WTC11 (cell line): Measurements from ENCODE around the gene WDSUB1. TPM values are rescaled to one million over a fixed set of nuclear protein-coding genes. Genes with fewer than 3 reads are reported as not detected.

Experiments
- ATAC-seq: fragments of 200-7000 bp; cut with Tn5 transposase; 2 replicates; pipeline ENCODE4 v1.10.0; 2021; ENCODE audit warnings: mild to moderate bottlenecking, moderate library complexity
- CTCF ChIA-PET: fragments of 300-600 bp; sonication (Branson Sonifier 250); formaldehyde crosslinking; loops from one replicate; lab custom pipeline; 2021; ENCODE audit warnings: antibody characterized with exemption; lab: Charles Lee
- POLR2A ChIA-PET: fragments of 350-600 bp; sonication (Branson Sonifier 250); formaldehyde crosslinking; loops from one replicate; lab custom pipeline; 2021; ENCODE audit warnings: antibody characterized with exemption; lab: Charles Lee
- DNase-seq: peaks from one replicate; pipeline ENCODE4 v3.0.0; 2021; ENCODE audit warnings: low spot score
- H3K27ac Mint-ChIP-seq: 2 replicates; pipeline ENCODE4 v1.8.0; 2021; ENCODE audit warnings: mixed read lengths
- H3K27me3 Mint-ChIP-seq: 2 replicates; pipeline ENCODE4 v1.8.0; 2021; ENCODE audit warnings: low read depth, mild to moderate bottlenecking, moderate library complexity, mixed read lengths
- H3K36me3 Mint-ChIP-seq: 2 replicates; pipeline ENCODE4 v1.8.0; 2021; ENCODE audit warnings: mixed read lengths
- H3K4me1 Mint-ChIP-seq: 2 replicates; pipeline ENCODE4 v1.8.0; 2022; ENCODE audit warnings: mixed read lengths
- H3K4me3 Mint-ChIP-seq: 2 replicates; pipeline ENCODE4 v1.8.0; 2021; ENCODE audit warnings: mild to moderate bottlenecking, moderate library complexity, mixed read lengths
- H3K9me3 Mint-ChIP-seq: 2 replicates; pipeline ENCODE4 v1.8.0; 2021; ENCODE audit warnings: mixed read lengths
- CREB1 ChIP-seq: sonication (generic); formaldehyde crosslinking; IDR thresholded peaks from 2 replicates; pipeline ENCODE4 v1.8.0; 2023; ENCODE audit warnings: mild to moderate bottlenecking, missing genetic modification reagents
- ELF4 ChIP-seq: sonication (generic); formaldehyde crosslinking; IDR thresholded peaks from 2 replicates; pipeline ENCODE4 v1.8.1; 2022; ENCODE audit warnings: low read depth, mild to moderate bottlenecking, moderate library complexity, missing genetic modification reagents
- ETV6 ChIP-seq: sonication (generic); formaldehyde crosslinking; IDR thresholded peaks from 2 replicates; pipeline ENCODE4 v1.8.1; 2022; ENCODE audit warnings: mild to moderate bottlenecking, missing genetic modification reagents
- FOXJ3 ChIP-seq: sonication (generic); formaldehyde crosslinking; IDR thresholded peaks from 2 replicates; pipeline ENCODE4 v1.9.0; 2021; ENCODE audit warnings: missing genetic modification reagents, mild to moderate bottlenecking, borderline replicate concordance
- FOXK1 ChIP-seq: sonication (generic); formaldehyde crosslinking; IDR thresholded peaks from 2 replicates; pipeline ENCODE4 v1.8.0; 2022; ENCODE audit warnings: mild to moderate bottlenecking, moderate library complexity, missing genetic modification reagents
- GABPB1 ChIP-seq: sonication (generic); formaldehyde crosslinking; IDR thresholded peaks from 2 replicates; pipeline ENCODE4 v1.8.1; 2023; ENCODE audit warnings: mild to moderate bottlenecking, missing genetic modification reagents
- HMGA2 ChIP-seq: fragments of 250-450 bp; sonication (Bioruptor Pico); IDR thresholded peaks from 2 replicates; pipeline ENCODE4 v1.4.0; 2021; ENCODE audit warnings: mild to moderate bottlenecking, moderate library complexity
- IRF2 ChIP-seq: sonication (generic); formaldehyde crosslinking; IDR thresholded peaks from 2 replicates; pipeline ENCODE4 v1.8.0; 2022; ENCODE audit warnings: low read depth, missing genetic modification reagents, borderline replicate concordance
- JUN ChIP-seq: sonication (generic); formaldehyde crosslinking; IDR thresholded peaks from 2 replicates; pipeline ENCODE4 v1.8.0; 2023; ENCODE audit warnings: mild to moderate bottlenecking, missing genetic modification reagents
- KAT7 ChIP-seq: sonication (generic); formaldehyde crosslinking; IDR thresholded peaks from 2 replicates; pipeline ENCODE4 v1.8.1; 2023; ENCODE audit warnings: missing genetic modification reagents, mild to moderate bottlenecking, borderline replicate concordance
- MYBL2 ChIP-seq: sonication (generic); formaldehyde crosslinking; IDR thresholded peaks from 2 replicates; pipeline ENCODE4 v1.8.1; 2023; ENCODE audit warnings: mild to moderate bottlenecking, moderate library complexity, missing genetic modification reagents
- NFATC4 ChIP-seq: fragments of 250-450 bp; sonication (Bioruptor Pico); IDR thresholded peaks from 2 replicates; pipeline ENCODE4 v1.9.0; 2021; ENCODE audit warnings: mild to moderate bottlenecking
- SMAD4 ChIP-seq: sonication (generic); formaldehyde crosslinking; IDR thresholded peaks from 2 replicates; pipeline ENCODE4 v1.8.0; 2022; ENCODE audit warnings: mild to moderate bottlenecking, missing genetic modification reagents
- ZBTB21 ChIP-seq: sonication (generic); formaldehyde crosslinking; IDR thresholded peaks from 2 replicates; pipeline ENCODE4 v1.8.1; 2023; ENCODE audit warnings: mild to moderate bottlenecking, missing genetic modification reagents, borderline replicate concordance
- ZNF396 ChIP-seq: fragments of 250-450 bp; sonication (Bioruptor Pico); IDR thresholded peaks from 2 replicates; pipeline ENCODE4 v1.8.0; 2021; ENCODE audit warnings: mild to moderate bottlenecking, moderate library complexity, borderline replicate concordance
- ZNF671 ChIP-seq: fragments of 250-450 bp; sonication (Bioruptor Pico); IDR thresholded peaks from 2 replicates; pipeline ENCODE4 v1.8.0; 2021; ENCODE audit warnings: mild to moderate bottlenecking
- total RNA-seq: library from RNA; stranded (reverse); gene quantifications from 3 replicates; pipeline ENCODE4 v1.2.3, GENCODE V29; 2021
- TF ChIP-seq, protein P1 (sequence below): sonication (generic); formaldehyde crosslinking; IDR thresholded peaks from 2 replicates; pipeline ENCODE4 v1.8.0; 2023; ENCODE audit warnings: mild to moderate bottlenecking, missing genetic modification reagents
- TF ChIP-seq, protein P2 (sequence below): fragments of 250-450 bp; sonication (Bioruptor Pico); conservative IDR thresholded peaks from 2 replicates; pipeline ENCODE4 v1.9.0; 2021; ENCODE audit warnings: mild to moderate bottlenecking
- TF ChIP-seq, protein P3 (sequence below): sonication (generic); formaldehyde crosslinking; IDR thresholded peaks from 2 replicates; pipeline ENCODE4 v1.8.0; 2023; ENCODE audit warnings: missing genetic modification reagents, mild to moderate bottlenecking, borderline replicate concordance
- TF ChIP-seq, protein P4 (sequence below): sonication (generic); formaldehyde crosslinking; IDR thresholded peaks from 2 replicates; pipeline ENCODE4 v1.8.1; 2023; ENCODE audit warnings: mild to moderate bottlenecking, missing genetic modification reagents

Gene WDSUB1
- total RNA-seq, 1 experiment from 2014 or later, result 5.8 TPM

DNA sequence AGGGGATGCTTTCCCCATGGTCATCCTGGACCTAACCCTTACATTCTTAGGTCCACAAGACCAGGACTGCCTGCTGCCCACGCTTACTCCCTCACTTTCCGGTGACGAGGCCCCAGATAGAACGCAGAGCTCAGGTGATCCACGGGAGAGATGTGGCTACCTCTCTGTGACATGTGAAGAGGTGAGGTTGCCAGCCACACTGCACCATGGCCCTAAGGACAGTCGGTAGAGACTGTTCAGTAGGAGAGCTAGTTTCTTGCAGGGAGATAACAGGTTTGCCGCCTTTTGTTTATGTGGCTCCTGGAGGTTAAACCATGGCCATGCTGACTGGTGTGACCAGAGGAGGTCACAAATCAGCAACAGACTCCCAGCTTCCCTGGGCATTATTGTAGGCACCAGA, 71.4 kb downstream of the WDSUB1 start:
- DNase-seq, result no peak
- Mint-ChIP-seq H3K4me3 (no peak overlapping the region), H3K36me3 (peaks cover 2% of the 10 kb centered on the region; the same call in 1 of the 2 replicates), H3K4me1 (peaks cover 18% of the 10 kb centered on the region), H3K27ac (no peak overlapping the region), H3K27me3 (peaks cover 66% of the 10 kb centered on the region), H3K9me3 (no peaks in the 10 kb centered on the region)
- CTCF ChIA-PET, result interaction anchor here (1.1 to 1.5 kb wide), 2 partner anchors 74 to 541 kb away, joined by 3 read pairs; no protein-coding TSS in a partner anchor
- no peak for ATAC-seq
- TF ChIP-seq, protein P1, sequence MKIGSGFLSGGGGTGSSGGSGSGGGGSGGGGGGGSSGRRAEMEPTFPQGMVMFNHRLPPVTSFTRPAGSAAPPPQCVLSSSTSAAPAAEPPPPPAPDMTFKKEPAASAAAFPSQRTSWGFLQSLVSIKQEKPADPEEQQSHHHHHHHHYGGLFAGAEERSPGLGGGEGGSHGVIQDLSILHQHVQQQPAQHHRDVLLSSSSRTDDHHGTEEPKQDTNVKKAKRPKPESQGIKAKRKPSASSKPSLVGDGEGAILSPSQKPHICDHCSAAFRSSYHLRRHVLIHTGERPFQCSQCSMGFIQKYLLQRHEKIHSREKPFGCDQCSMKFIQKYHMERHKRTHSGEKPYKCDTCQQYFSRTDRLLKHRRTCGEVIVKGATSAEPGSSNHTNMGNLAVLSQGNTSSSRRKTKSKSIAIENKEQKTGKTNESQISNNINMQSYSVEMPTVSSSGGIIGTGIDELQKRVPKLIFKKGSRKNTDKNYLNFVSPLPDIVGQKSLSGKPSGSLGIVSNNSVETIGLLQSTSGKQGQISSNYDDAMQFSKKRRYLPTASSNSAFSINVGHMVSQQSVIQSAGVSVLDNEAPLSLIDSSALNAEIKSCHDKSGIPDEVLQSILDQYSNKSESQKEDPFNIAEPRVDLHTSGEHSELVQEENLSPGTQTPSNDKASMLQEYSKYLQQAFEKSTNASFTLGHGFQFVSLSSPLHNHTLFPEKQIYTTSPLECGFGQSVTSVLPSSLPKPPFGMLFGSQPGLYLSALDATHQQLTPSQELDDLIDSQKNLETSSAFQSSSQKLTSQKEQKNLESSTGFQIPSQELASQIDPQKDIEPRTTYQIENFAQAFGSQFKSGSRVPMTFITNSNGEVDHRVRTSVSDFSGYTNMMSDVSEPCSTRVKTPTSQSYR (CRISPR knock-in tag), result no peak
- TF ChIP-seq FOXJ3 (CRISPR knock-in tag), result no peak
- TF ChIP-seq ETV6 (CRISPR knock-in tag), result no peak
- TF ChIP-seq MYBL2 (CRISPR knock-in tag), result no peak
- POLR2A ChIA-PET, result no interaction called here

DNA sequence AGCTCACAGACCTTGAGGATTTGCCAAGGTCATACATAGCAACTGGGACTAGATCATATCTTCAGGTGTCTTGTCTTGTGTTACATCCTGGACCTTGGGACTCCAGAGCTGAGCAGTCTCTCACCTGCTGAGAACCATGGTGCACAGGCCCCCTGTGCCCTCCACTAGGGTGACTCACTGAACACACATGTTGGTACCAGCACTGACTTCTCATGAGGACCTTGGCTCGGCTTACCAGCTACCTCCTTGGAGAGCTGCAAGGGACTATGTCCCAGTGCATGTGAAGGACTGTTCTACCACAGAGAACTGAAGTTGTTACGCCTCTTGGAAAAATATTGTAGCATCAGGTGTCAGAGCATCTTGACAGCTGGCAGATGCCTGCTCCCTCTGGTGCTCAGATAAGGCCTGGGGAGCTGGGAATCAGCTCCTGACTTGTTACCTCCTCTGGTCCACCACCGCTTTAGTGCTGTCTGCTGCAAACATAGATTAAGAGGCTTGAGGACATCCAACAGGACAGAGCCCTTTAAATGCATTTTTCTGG, 72.1 kb downstream of the WDSUB1 start:
- CTCF ChIA-PET, result interaction anchor here (1.1 to 1.5 kb wide), 2 partner anchors 73 to 541 kb away, joined by 3 read pairs; no protein-coding TSS in a partner anchor
- H3K4me3 Mint-ChIP-seq, result no peak overlapping the region
- H3K36me3 Mint-ChIP-seq, result peaks cover 2% of the 10 kb centered on the region; the same call in 1 of the 2 replicates
- no peaks in the 10 kb centered on the region for H3K9me3 Mint-ChIP-seq
- POLR2A ChIA-PET, result no interaction called here
- H3K27ac Mint-ChIP-seq, result no peak overlapping the region
- H3K27me3 Mint-ChIP-seq, result peaks cover 74% of the 10 kb centered on the region
- TF ChIP-seq IRF2 (CRISPR knock-in tag) (no peak), ZBTB21 (CRISPR knock-in tag) (no peak), FOXK1 (CRISPR knock-in tag) (no peak), ELF4 (CRISPR knock-in tag) (no peak), SMAD4 (no peak), NFATC4 (CRISPR knock-in tag) (no peak), ZNF396 (CRISPR knock-in tag) (no peak), HMGA2 (CRISPR knock-in tag) (no peak), ZNF671 (CRISPR knock-in tag) (no peak)
- DNase-seq (no peak), ATAC-seq (no peak)
- H3K4me1 Mint-ChIP-seq, result peaks cover 18% of the 10 kb centered on the region

DNA sequence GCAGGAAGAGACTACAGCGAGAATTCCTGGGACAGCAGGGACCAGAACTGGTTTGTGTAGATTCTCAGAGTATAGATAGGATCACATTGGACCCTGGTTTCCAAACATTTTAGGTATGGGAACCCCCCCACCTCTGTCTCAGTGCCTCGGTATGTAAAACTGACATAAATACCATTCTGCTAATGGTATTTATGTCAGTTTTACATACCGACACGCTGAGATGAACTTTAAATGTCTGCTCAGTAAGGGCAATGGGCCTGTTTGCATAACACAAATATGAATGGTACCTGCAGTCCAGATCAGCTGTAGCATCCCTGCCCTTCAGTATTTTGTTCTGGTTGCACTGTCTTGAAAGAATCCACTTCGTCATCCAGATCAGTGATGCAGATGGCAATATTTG, 73.2 kb downstream of the WDSUB1 start:
- CTCF ChIA-PET, result no interaction called here
- TF ChIP-seq KAT7 (CRISPR knock-in tag) (no peak), JUN (no peak), FOXK1 (CRISPR knock-in tag) (no peak), ZNF396 (CRISPR knock-in tag) (no peak), GABPB1 (CRISPR knock-in tag) (no peak), CREB1 (CRISPR knock-in tag) (no peak)
- TF ChIP-seq, protein P2, sequence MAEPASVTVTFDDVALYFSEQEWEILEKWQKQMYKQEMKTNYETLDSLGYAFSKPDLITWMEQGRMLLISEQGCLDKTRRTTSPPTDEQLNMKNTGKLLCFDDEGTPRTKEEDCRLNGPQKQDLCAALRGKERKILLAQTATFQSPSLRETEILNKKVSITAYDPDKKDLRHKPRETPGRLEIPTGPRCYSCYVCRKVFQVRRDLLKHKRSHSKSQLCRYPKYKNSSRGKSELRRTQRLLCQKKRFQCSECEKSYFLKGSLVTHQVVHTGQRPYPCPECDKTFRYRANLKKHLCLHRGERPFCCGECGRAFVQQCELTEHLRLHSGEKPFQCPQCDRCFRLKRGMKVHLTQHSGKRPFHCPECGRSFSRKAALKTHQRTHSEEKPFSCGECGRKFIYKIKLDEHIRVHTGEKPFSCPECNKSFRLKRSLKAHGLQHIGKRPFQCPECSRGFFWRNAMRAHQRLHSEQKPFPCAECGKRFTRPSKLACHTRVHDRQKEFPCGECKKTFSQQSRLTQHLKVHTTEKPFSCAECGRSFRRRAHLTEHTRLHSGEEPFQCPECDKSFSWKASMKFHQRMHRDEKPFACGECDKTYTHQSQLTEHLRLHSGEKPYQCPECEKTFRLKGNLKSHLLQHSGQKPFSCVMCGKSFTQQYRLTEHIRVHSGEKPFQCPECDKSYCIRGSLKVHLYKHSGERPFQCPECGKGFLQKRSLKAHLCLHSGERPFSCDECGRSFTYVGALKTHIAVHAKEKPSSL (CRISPR knock-in tag), result no peak
- TF ChIP-seq, protein P3, sequence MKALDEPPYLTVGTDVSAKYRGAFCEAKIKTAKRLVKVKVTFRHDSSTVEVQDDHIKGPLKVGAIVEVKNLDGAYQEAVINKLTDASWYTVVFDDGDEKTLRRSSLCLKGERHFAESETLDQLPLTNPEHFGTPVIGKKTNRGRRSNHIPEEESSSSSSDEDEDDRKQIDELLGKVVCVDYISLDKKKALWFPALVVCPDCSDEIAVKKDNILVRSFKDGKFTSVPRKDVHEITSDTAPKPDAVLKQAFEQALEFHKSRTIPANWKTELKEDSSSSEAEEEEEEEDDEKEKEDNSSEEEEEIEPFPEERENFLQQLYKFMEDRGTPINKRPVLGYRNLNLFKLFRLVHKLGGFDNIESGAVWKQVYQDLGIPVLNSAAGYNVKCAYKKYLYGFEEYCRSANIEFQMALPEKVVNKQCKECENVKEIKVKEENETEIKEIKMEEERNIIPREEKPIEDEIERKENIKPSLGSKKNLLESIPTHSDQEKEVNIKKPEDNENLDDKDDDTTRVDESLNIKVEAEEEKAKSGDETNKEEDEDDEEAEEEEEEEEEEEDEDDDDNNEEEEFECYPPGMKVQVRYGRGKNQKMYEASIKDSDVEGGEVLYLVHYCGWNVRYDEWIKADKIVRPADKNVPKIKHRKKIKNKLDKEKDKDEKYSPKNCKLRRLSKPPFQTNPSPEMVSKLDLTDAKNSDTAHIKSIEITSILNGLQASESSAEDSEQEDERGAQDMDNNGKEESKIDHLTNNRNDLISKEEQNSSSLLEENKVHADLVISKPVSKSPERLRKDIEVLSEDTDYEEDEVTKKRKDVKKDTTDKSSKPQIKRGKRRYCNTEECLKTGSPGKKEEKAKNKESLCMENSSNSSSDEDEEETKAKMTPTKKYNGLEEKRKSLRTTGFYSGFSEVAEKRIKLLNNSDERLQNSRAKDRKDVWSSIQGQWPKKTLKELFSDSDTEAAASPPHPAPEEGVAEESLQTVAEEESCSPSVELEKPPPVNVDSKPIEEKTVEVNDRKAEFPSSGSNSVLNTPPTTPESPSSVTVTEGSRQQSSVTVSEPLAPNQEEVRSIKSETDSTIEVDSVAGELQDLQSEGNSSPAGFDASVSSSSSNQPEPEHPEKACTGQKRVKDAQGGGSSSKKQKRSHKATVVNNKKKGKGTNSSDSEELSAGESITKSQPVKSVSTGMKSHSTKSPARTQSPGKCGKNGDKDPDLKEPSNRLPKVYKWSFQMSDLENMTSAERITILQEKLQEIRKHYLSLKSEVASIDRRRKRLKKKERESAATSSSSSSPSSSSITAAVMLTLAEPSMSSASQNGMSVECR, result no peak
- TF ChIP-seq, protein P4, sequence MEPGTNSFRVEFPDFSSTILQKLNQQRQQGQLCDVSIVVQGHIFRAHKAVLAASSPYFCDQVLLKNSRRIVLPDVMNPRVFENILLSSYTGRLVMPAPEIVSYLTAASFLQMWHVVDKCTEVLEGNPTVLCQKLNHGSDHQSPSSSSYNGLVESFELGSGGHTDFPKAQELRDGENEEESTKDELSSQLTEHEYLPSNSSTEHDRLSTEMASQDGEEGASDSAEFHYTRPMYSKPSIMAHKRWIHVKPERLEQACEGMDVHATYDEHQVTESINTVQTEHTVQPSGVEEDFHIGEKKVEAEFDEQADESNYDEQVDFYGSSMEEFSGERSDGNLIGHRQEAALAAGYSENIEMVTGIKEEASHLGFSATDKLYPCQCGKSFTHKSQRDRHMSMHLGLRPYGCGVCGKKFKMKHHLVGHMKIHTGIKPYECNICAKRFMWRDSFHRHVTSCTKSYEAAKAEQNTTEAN, result no peak

More for the DNA sequence above, 73.2 kb downstream of the WDSUB1 start:
- no peak overlapping the region for H3K4me3 Mint-ChIP-seq
- ATAC-seq, result no peak
- DNase-seq, result no peak
- no peaks in the 10 kb centered on the region for H3K9me3 Mint-ChIP-seq
- H3K4me1 Mint-ChIP-seq, result peaks cover 18% of the 10 kb centered on the region
- POLR2A ChIA-PET, result interaction anchor here (0.6 kb wide), 1 partner anchor 38 kb away, joined by 4 read pairs; no protein-coding TSS in a partner anchor
- no peak overlapping the region for H3K27ac Mint-ChIP-seq
- peaks cover 85% of the 10 kb centered on the region for H3K27me3 Mint-ChIP-seq
- peaks cover 2% of the 10 kb centered on the region; the same call in 1 of the 2 replicates for H3K36me3 Mint-ChIP-seq
